MV-4-11 (cell line): ENCODE measurements around the gene ACOXL.

Experiments
- DNase-seq: peaks from one replicate; lab custom pipeline; 2025; lab: John Stamatoyannopoulos, UW

The ACOXL gene

GRCh38 chr2:110718990-110719389 is 13.4 kb upstream of the ACOXL start:
- DNase-seq: no peak

GRCh38 chr2:110720547-110720946 is 11.8 kb upstream of the ACOXL start:
- no peak for DNase-seq

GRCh38 chr2:110724820-110725219 is 7.6 kb upstream of the ACOXL start:
- no peak for DNase-seq

DNA sequence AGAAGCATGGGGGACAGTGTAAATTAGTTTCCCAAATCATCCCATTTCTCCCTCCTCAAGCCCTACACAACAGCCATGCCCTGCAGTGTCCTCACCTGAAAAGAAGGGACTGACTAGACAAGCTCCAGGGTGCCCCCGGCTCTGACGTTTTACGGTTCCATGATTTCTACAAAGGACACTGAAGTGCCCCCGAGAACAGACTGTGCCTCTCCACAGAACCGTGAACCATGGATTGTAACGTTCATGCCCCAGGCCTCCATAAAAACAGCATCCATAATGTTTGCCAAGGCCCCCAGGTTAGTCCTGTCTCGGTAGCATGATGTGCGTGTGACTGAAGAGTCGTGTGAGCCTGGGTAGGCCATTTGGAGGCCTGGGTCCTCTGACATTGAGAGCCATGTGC is 7.0 kb upstream of the ACOXL start:
- DNase-seq: no peak

GRCh38 chr2:110725859-110726258 is 6.5 kb upstream of the ACOXL start:
- DNase-seq: no peak

DNA sequence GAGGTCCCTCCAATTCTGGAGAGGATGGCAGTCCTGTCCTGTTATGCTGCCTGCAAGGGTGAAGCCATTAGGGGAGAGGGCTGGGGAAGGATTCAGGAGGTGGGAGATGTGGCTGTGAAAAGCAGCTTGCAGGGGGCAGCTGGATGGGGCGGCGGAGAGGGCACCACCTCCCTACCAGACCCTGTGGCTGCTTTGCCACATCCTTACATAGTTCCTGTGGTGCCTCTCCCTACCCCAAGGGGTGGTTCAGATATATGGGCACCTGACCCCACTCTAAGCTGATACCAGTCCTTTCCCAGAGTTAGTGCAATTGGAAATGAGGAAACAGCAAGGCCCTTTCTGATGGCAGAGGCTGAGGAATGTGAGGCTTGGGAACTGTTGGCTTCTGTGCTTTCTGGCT is 6.1 kb upstream of the ACOXL start:
- DNase-seq: no peak

DNA sequence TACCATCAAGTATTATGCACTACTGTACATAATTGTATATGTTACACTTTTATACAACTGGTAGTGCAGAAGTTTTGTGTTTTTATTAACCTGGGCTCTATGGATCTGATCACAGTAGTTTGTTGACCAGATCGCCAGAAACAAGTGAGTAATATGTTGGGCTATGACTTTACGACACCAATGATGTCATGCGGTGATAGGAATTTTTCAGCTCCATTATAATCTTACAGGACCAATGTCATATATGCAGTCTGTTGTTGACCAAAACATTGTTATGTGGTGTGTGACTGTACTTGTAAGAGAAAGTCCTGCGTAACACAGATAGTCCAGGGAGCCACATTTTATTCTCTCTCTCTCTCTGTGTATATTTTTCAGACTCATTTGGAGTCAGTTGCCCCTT is 4.5 kb upstream of the ACOXL start:
- DNase-seq: no peak

DNA sequence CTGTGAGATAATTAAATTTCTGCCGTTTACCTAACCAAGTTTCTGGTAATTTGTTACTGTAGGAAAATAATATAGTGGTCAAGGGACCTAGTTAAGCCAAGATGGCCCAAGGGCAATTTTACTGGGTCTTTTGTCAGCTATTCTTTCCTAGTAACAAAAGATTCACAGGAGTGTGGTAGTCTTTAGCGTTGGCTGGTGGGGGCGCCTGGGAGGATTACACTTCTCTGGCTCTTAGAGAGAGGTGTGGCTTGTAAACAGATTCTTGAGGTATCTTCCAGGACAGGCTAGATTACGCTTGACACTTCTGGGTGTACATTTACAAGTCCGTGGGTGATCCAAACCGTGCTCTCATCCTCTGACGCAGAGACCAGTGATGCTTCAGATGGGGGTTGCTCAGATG is 3.3 kb upstream of the ACOXL start:
- DNase-seq: no peak

DNA sequence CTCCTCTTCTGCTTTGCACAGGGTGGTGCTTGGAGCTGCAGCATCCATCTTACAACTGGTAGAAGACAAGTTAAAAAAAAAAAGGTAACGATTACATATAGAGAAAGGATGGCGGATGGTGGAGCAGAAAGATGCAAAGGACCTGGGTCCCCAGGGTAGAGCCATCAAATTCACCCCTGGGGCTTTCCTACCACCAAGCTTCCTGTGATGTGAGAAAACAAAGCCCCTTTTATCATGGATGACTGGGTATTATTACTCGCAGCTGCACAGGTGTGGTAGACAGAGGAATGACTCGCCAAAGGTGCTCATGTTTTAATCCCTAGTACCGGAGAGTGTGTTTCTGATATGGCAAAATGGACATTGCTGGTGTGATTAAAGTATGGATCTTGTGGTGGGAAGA is 1.3 kb upstream of the ACOXL start:
- no peak for DNase-seq

DNA sequence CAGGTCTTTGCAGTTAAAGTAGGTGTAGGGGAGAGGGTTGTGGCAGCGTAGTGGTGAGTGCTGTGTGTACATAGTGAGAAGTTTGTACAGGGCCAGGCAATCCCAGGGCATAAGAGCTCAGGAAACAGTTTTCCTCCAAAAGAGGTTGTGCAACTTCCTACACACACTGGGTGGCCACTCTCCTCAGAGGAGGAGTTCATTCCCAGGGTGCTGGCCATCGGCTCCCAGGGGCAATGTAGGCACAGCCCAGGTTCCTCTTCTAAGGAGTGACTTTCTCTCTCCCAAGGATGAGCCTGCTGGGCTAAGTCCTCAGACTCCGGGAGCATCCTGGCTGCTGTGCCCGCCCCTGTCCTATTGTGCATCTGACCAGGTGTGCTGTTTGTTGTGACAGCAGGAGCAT is 3.0 kb downstream of the ACOXL start:
- DNase-seq: no peak

DNA sequence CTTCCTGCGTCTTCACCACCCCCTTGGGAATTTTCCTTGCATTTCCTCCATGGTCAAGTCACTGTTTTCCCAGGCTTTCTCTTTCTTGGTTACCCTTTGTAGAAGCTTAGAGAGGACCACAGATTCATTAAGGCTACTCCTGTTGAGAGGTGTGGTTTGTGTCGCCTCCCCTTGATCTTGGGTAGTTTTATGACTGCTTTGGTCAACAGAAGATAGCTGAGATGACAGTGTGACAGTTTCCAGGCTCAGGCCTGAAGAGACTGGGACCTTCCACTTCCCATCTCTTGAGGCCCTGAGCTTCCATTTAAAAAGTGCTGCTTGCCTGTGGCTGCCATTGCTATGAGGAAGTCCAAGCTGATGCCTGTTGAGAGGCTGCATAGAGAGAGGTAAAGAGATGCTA is 5.4 kb downstream of the ACOXL start:
- no peak for DNase-seq

- DNase-seq: no peak
Measured at GRCh38 chr2:110740747-110741349, 8.5 kb downstream of the ACOXL start.

- DNase-seq: no peak
Measured at GRCh38 chr2:110741491-110741980, 9.2 kb downstream of the ACOXL start.

DNA sequence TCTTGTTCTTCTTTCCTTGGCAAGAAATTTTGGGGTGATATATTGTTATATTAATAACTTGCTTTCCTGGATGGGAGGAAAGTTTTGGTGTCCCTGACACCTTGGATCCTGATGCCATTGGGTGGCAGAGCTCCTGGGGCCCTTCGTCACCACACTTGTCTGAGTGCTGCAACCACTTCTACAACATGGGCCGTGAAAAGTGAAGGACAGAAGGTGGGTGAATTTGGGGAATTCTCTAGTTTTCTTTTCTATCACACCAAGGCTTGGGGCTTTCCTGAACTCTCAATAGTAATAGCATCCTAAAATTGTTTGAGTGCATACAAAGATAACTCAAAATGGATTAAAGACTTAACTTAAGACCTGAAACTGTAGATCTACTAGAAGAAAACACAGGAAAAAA is 10.0 kb downstream of the ACOXL start:
- no peak for DNase-seq

DNA sequence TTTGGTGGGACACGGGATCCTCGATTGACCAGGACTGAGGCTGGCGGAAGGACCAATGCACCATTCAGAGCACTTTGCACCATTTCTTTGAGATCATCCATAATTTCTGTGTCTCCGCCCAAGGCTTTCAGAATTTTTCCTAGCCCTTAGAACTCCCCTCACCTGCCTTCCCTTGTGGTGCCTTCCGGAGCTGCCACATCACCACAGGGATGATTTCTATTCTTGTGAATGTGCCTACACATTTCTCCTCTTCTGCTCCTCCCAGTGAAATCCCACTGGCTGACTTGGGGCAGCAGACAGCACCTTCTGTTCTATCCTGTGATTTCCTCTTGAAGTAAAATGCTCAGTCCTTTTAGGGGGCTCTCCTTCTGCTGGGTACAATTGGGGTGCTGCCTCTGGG is 11.2 kb downstream of the ACOXL start:
- no peak for DNase-seq

- no peak for DNase-seq
Measured at GRCh38 chr2:110744429-110744828, 12.1 kb downstream of the ACOXL start.

GRCh38 chr2:110745048-110745447 is 12.7 kb downstream of the ACOXL start:
- DNase-seq: no peak

DNA sequence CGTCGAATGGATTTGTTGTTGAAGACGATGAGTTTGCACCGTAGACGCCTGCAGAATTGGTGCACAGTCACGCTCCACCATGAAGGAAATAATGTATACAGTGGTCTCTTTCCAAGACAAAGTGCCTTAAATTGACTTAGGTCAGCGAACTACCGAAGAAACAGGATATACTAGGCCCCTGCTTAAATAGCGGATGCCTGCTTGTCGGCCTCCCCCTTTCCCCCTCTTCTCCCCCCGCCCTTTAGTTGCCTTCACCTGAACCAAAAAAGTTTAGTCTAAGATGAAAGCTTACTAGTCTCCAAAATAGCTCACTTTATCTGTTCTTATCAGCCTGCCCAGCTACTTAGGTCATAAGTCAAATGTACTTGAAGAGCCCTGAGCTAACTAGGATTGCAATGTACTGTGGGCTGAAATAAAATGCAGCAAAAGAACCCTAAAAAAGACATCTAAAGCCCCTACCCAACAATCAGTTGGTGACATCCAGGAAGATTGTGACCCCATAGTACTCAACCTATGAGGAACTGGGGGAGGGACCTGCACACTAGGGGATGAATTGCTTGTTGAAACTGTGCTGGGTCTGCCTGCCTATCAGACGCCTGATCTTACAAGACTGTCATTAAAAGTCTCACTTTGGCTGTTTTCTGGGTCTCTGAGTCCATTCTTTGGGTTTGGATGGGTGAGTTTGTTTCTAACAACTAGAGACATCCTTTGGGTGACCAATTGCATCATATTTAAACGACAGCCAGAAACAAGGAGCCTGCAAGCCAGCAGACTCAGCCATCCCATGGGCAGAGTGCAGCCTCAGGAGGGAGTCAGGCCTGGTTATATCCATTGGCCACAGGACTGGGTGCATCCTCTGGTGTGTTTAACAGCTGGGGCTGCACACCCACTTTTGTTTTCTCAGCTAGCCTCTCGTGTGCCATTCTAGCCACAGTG is 14.5 kb downstream of the ACOXL start:
- no peak for DNase-seq

- no peak for DNase-seq
Measured at GRCh38 chr2:110747522-110748488, 15.4 kb downstream of the ACOXL start.

DNA sequence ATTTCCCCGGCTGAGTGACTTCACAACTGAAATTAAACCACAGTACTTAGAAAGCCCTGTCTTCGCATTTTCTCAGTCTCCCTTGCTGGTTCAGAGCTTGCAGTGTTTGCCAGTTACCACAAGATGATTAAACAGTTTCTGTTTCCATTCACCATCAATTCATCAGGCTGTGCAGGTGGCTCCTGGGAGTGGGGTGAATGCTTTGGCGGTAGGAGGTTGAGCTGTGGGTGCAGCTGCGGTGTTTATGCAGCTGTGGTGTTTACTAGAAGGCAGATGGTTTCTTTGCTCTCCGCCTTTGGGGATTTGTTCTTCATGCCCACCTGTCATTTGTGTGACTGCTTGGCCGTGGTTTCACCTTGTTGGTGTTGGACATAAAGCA is 16.1 kb downstream of the ACOXL start:
- peak; percentile 23 for DNase-seq

DNA sequence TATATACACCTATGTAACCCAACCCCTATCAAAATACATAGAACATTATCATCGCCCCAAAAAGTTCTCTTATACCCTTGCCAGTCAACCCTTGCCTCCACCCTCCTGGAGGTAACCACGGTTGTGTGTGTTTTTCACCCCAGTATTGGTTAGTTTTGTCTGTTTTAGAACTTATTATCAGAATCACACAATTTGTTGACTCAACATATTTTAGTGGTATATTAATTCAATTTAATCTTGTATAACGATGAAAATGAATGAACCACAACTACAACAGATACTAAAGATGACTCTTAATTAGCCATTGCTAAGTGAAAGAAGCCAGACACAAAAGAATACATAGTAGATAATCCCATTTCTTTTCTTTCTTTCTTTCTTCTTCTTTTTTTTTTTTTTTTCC is 19.3 kb downstream of the ACOXL start:
- no peak for DNase-seq

- DNase-seq: no peak
Measured at GRCh38 chr2:110752871-110753270, 20.5 kb downstream of the ACOXL start.
